K562 (cell line): Measurements from ENCODE around the gene PDE1C. TPM values are rescaled to one million over a fixed set of nuclear protein-coding genes. Genes with fewer than 3 reads are reported as not detected.

Experiments
- TEAD1 ChIP-seq, 2 experiments: fragments of 450-650 bp in 1 of 2; sonication (generic) in 1 of 2; formaldehyde crosslinking; IDR thresholded peaks; 2 replicates each; pipeline versions ENCODE4 v1.4.0 to v1.8.0; 2020 to 2022; ENCODE audit warnings: mild to moderate bottlenecking in 2 of 2, missing genetic modification reagents in 1 of 2
- YBX1 ChIP-seq: fragments of 450-650 bp; IDR thresholded peaks from 2 replicates; pipeline ENCODE4 v1.7.1; 2016; ENCODE audit warnings: mild to moderate bottlenecking
- ZSCAN29 ChIP-seq: fragments of 450-650 bp; IDR thresholded peaks from 2 replicates; pipeline ENCODE4 v1.6.1; 2017
- ZZZ3 ChIP-seq: fragments of 450-650 bp; IDR thresholded peaks from 2 replicates; pipeline ENCODE4 v1.6.1; 2016; ENCODE audit warnings: antibody characterized with exemption, mild to moderate bottlenecking, moderate library complexity
- polyA plus RNA-seq, 8 experiments: library from polyadenylated mRNA; depleted of rRNA in 4 of 8; stranded (reverse) in 5 of 8; unstranded in 3 of 8; fragments of >200 nt; fragmentation: Nextera tagmentation in 2 of 8; fragmentation: Illumina TruSeq in 1 of 8; extraction: Ambion mirVana in 2 of 8; extraction: Trizol in 1 of 8; gene quantifications; 2 replicates each; pipeline versions ENCODE4 v1.2.1 to v1.2.3, GENCODE V29; 2011 to 2014; ENCODE audit warnings: inconsistent platforms in 1 of 8, missing spikeins in 1 of 8
- total RNA-seq, 7 experiments: library from RNA; depleted of rRNA in 6 of 7; stranded (reverse); fragments of >200 nt in 6 of 7; fragmentation: Illumina TruSeq in 2 of 7; extraction: Trizol in 2 of 7; gene quantifications; 2 replicates each; pipeline versions ENCODE4 v1.2.1 to v1.2.3, GENCODE V29; 2011 to 2021; ENCODE audit warnings: low replicate concordance in 1 of 7
- TF ChIP-seq, protein P1 (sequence below): sonication (generic); formaldehyde crosslinking; IDR thresholded peaks from 2 replicates; pipeline ENCODE4 v1.8.1; 2022; ENCODE audit warnings: missing genetic modification reagents
- TF ChIP-seq, protein P2 (sequence below): fragments of 450-650 bp; formaldehyde crosslinking; IDR thresholded peaks from 2 replicates; pipeline ENCODE4 v1.4.0; 2020; ENCODE audit warnings: mild to moderate bottlenecking, mixed read lengths
- TF ChIP-seq, protein P3 (sequence below): fragments of 450-650 bp; IDR thresholded peaks from 2 replicates; pipeline ENCODE4 v1.6.1; 2016; ENCODE audit warnings: borderline replicate concordance

PDE1C gene
- total and polyA plus RNA-seq, 9 of the 15 experiments (the other 6 are each of a cell fraction or from before 2014, with no cell fraction given): under 0.01 to 0.01 TPM; not detected in 7

DNA sequence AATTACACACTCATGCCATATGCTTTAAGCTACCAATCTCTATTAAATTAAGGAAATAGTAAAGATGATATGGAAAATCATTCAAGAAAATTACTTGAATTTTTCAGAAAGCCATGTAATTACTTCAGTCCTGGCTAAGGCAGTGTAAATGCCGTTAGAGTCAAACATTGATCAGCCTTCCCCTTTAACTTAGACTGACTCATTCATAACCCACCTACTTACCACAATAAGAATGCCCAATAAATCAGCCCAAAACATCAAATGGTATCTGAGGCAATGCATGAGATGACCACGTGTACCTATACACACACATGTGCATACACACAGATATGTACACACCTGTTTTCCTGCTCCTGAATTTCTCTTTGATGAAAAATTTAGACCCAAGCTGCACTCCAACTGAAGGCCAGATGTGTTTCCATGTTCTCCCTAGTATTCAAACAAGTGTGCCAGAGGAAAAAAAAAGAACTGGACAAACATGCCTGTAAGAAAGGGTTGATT lies 30.2 kb upstream of the PDE1C start (continued):
- TF ChIP-seq, protein P1, sequence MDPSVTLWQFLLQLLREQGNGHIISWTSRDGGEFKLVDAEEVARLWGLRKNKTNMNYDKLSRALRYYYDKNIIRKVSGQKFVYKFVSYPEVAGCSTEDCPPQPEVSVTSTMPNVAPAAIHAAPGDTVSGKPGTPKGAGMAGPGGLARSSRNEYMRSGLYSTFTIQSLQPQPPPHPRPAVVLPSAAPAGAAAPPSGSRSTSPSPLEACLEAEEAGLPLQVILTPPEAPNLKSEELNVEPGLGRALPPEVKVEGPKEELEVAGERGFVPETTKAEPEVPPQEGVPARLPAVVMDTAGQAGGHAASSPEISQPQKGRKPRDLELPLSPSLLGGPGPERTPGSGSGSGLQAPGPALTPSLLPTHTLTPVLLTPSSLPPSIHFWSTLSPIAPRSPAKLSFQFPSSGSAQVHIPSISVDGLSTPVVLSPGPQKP (CRISPR knock-in tag): no peak
- TF ChIP-seq YBX1: no peak
- TF ChIP-seq ZSCAN29: no peak
- TF ChIP-seq, protein P2, sequence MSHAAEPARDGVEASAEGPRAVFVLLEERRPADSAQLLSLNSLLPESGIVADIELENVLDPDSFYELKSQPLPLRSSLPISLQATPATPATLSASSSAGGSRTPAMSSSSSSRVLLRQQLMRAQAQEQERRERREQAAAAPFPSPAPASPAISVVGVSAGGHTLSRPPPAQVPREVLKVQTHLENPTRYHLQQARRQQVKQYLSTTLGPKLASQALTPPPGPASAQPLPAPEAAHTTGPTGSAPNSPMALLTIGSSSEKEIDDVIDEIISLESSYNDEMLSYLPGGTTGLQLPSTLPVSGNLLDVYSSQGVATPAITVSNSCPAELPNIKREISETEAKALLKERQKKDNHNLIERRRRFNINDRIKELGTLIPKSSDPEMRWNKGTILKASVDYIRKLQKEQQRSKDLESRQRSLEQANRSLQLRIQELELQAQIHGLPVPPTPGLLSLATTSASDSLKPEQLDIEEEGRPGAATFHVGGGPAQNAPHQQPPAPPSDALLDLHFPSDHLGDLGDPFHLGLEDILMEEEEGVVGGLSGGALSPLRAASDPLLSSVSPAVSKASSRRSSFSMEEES (CRISPR knock-in tag): no peak
- TF ChIP-seq, protein P3, sequence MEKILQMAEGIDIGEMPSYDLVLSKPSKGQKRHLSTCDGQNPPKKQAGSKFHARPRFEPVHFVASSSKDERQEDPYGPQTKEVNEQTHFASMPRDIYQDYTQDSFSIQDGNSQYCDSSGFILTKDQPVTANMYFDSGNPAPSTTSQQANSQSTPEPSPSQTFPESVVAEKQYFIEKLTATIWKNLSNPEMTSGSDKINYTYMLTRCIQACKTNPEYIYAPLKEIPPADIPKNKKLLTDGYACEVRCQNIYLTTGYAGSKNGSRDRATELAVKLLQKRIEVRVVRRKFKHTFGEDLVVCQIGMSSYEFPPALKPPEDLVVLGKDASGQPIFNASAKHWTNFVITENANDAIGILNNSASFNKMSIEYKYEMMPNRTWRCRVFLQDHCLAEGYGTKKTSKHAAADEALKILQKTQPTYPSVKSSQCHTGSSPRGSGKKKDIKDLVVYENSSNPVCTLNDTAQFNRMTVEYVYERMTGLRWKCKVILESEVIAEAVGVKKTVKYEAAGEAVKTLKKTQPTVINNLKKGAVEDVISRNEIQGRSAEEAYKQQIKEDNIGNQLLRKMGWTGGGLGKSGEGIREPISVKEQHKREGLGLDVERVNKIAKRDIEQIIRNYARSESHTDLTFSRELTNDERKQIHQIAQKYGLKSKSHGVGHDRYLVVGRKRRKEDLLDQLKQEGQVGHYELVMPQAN: no peak
- no peak for TF ChIP-seq ZZZ3
- no peak for TF ChIP-seq TEAD1 (CRISPR knock-in tag; IDR thresholded peaks at IDR 0.05)
- TF ChIP-seq, all 486 proteins: peak for 0
